HFFc6 (cell line): ENCODE measurements around the gene ZNF235. TPM values are rescaled to one million over a fixed set of nuclear protein-coding genes. Genes with fewer than 3 reads are reported as not detected.

Source experiments
- DNase-seq: peaks from one replicate; pipeline ENCODE4 v3.0.0-alpha.2; 2018
- H3K27ac Mint-ChIP-seq: 2 replicates; pipeline ENCODE4 v1.8.0; 2020; ENCODE audit warnings: mild to moderate bottlenecking, mixed read lengths
- H3K27me3 Mint-ChIP-seq: 2 replicates; pipeline ENCODE4 v1.8.0; 2021; ENCODE audit warnings: mild to moderate bottlenecking, moderate library complexity, mixed read lengths; ENCODE audit not compliant: insufficient read depth
- H3K36me3 Mint-ChIP-seq: 2 replicates; pipeline ENCODE4 v1.8.0; 2021; ENCODE audit warnings: low read depth, mixed read lengths
- H3K4me1 Mint-ChIP-seq: 2 replicates; pipeline ENCODE4 v1.8.0; 2020; ENCODE audit warnings: low read depth, mixed read lengths
- H3K4me3 Mint-ChIP-seq: 2 replicates; pipeline ENCODE4 v1.8.0; 2020; ENCODE audit warnings: mild to moderate bottlenecking, moderate library complexity, mixed read lengths
- H3K9me3 Mint-ChIP-seq: 2 replicates; pipeline ENCODE4 v1.8.0; 2020; ENCODE audit warnings: mild to moderate bottlenecking, mixed read lengths
- CTCF ChIP-seq: fragments of 200-600 bp; sonication (generic); IDR thresholded peaks from 2 replicates; pipeline ENCODE4 v1.5.0; 2021; ENCODE audit warnings: antibody characterized with exemption, mild to moderate bottlenecking
- total RNA-seq, 6 experiments: library from RNA; stranded (reverse); fragmentation: NEBNext Ultra II Directional; extraction: Animal tissue kit (Norgen Biotek cat#: 25700); gene quantifications; 2 replicates in 1 of 6; 3 replicates in 5 of 6; pipeline ENCODE4 v1.2.3, GENCODE V29; 2021

ZNF235 gene
- total RNA-seq, 6 experiments from 2014 or later = 1.6 to 2.1 (median 1.9) TPM

GRCh38 chr19:44236384-44236783 is 68.4 kb downstream of the ZNF235 start:
- TF ChIP-seq CTCF = no peak
- no peak overlapping the region for H3K4me3 Mint-ChIP-seq
- DNase-seq = no peak
- peaks cover 26% of the 10 kb centered on the region for H3K9me3 Mint-ChIP-seq
- H3K36me3 Mint-ChIP-seq = peaks cover 76% of the 10 kb centered on the region
- no peak overlapping the region for H3K27ac Mint-ChIP-seq
- H3K27me3 Mint-ChIP-seq = no peaks in the 10 kb centered on the region; the same call in 1 of the 2 replicates
- H3K4me1 Mint-ChIP-seq = no peaks in the 10 kb centered on the region

Other genes starting within 250 kb of the ZNF235 start
- gene ZNF284, start 232.9 kb downstream of the ZNF235 start, total RNA-seq = 1 to 10 TPM; 1.6 to 2.7 (median 2.4) TPM
- gene ZNF224, start 210.7 kb downstream of the ZNF235 start, total RNA-seq = 10 to 100 TPM in 5 of 6 experiments, 1 to 10 TPM in 1; 8.5 to 11.8 (median 10.8) TPM
- 1 to 10 TPM; 3.5 to 5.5 (median 4.0) TPM for gene ZNF225, start 191.6 kb downstream of the ZNF235 start, total RNA-seq
- gene ZNF234, start 163.5 kb downstream of the ZNF235 start, total RNA-seq = 1 to 10 TPM; 4.8 to 7.2 (median 6.8) TPM
- 10 to 100 TPM; 20.8 to 25.7 (median 22.6) TPM for gene ZNF226, start 139.9 kb downstream of the ZNF235 start, total RNA-seq
- gene ZNF227, start 92.5 kb downstream of the ZNF235 start, total RNA-seq = 10 to 100 TPM; 11.6 to 13.4 (median 12.9) TPM
- gene ZNF233, start 45.1 kb downstream of the ZNF235 start, total RNA-seq = 1 to 10 TPM in 1 of 6 experiments, under 1 TPM in 5; 0.36 to 1.2 (median 0.68) TPM
- 1 to 10 TPM; 2.4 to 4.5 (median 3.1) TPM for gene ZNF112, start 51.7 kb upstream of the ZNF235 start, total RNA-seq
- 1 to 10 TPM; 1.2 to 2.4 (median 1.5) TPM for gene ZNF285, start 96.6 kb upstream of the ZNF235 start, total RNA-seq
- gene ZNF229, start 143.4 kb upstream of the ZNF235 start, total RNA-seq = 1 to 10 TPM; 6.4 to 9.4 (median 7.8) TPM
- gene ZNF180, start 195.5 kb upstream of the ZNF235 start, total RNA-seq = 1 to 10 TPM; 4.2 to 6.5 (median 5.8) TPM
- not detected for gene CEACAM20, start 224.7 kb upstream of the ZNF235 start, total RNA-seq